NCI-H1694 (cell line): Measurements from ENCODE around the gene NNMT.

Experiments used
- DNase-seq: peaks from one replicate; lab custom pipeline; 2025; lab: John Stamatoyannopoulos, UW

Gene NNMT

GRCh38 chr11:114284914-114285313 lies 11.3 kb upstream of the NNMT start:
- DNase-seq, result no peak

GRCh38 chr11:114285599-114285998 lies 10.6 kb upstream of the NNMT start:
- no peak for DNase-seq

- no peak for DNase-seq
Measured at GRCh38 chr11:114286229-114286628, 10.0 kb upstream of the NNMT start.

- DNase-seq, result no peak
Measured at GRCh38 chr11:114287154-114287553, 9.0 kb upstream of the NNMT start.

- DNase-seq, result no peak
Measured at GRCh38 chr11:114288136-114288535, 8.1 kb upstream of the NNMT start.

GRCh38 chr11:114289779-114290178 lies 6.4 kb upstream of the NNMT start:
- DNase-seq, result no peak

- DNase-seq, result no peak
Measured at GRCh38 chr11:114290503-114291235, 5.5 kb upstream of the NNMT start.

- no peak for DNase-seq
Measured at GRCh38 chr11:114291381-114291780, 4.8 kb upstream of the NNMT start.

- DNase-seq, result no peak
Measured at GRCh38 chr11:114291842-114292680, 4.1 kb upstream of the NNMT start.

GRCh38 chr11:114293201-114293711 lies 2.9 kb upstream of the NNMT start:
- DNase-seq, result no peak

GRCh38 chr11:114296605-114297372 lies 590 bp downstream of the NNMT start:
- no peak for DNase-seq

- no peak for DNase-seq
Measured at GRCh38 chr11:114297806-114298709, 1.9 kb downstream of the NNMT start.

- DNase-seq, result no peak
Measured at GRCh38 chr11:114298710-114299109, 2.5 kb downstream of the NNMT start.

GRCh38 chr11:114301088-114301487 lies 4.9 kb downstream of the NNMT start:
- no peak for DNase-seq

- DNase-seq, result no peak
Measured at GRCh38 chr11:114301927-114302326, 5.7 kb downstream of the NNMT start.

- no peak for DNase-seq
Measured at GRCh38 chr11:114302663-114303062, 6.5 kb downstream of the NNMT start.

- no peak for DNase-seq
Measured at GRCh38 chr11:114304065-114304464, 7.9 kb downstream of the NNMT start.

GRCh38 chr11:114304969-114305368 lies 8.8 kb downstream of the NNMT start:
- DNase-seq, result no peak

- no peak for DNase-seq
Measured at GRCh38 chr11:114307524-114308203, 11.5 kb downstream of the NNMT start.

GRCh38 chr11:114308689-114309089 lies 12.5 kb downstream of the NNMT start:
- DNase-seq, result no peak

- no peak for DNase-seq
Measured at GRCh38 chr11:114309517-114309916, 13.3 kb downstream of the NNMT start.
